IPS DF 4.7 (cell line): Measurements from ENCODE around the gene PAX8.
"Not testable (repeated sequence)": the region's sequence is repeated elsewhere in the genome, so short reads cannot be mapped to it uniquely, and the experiment has no call there.

Experiments
- DNase-seq: peaks from one replicate; pipeline ENCODE4 v3.0.0-alpha.2; 2013; ENCODE audit warnings: low spot score; ENCODE audit errors: extremely low read depth

Gene PAX8

DNA sequence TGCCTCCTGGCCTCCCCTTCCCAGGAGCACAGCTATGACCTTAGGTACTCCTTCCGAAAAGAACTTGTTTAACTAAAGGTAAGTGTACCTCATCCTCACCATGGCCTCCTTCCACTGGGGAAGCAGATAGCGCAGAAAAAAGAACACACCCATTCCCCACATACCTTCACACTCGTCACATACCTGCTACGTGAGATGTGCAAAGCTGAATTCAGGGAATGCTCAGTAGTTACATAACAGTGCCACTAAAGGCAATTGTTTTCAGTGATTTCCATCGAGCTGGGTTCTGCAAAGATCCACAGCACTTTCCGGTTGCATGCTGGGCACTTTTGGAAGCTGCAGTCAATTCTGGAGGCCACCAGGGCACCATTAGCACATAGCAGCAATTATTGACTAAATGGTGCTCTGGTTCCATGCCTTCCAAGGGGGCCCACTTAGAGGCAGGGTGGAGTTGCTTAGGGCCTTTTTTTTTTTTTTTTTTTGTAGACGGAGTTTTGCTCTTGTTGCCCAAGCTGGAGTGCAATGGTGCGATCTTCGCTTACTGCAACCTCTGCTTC lies 41.0 kb downstream of the PAX8 start:
- DNase-seq = no peak

DNA sequence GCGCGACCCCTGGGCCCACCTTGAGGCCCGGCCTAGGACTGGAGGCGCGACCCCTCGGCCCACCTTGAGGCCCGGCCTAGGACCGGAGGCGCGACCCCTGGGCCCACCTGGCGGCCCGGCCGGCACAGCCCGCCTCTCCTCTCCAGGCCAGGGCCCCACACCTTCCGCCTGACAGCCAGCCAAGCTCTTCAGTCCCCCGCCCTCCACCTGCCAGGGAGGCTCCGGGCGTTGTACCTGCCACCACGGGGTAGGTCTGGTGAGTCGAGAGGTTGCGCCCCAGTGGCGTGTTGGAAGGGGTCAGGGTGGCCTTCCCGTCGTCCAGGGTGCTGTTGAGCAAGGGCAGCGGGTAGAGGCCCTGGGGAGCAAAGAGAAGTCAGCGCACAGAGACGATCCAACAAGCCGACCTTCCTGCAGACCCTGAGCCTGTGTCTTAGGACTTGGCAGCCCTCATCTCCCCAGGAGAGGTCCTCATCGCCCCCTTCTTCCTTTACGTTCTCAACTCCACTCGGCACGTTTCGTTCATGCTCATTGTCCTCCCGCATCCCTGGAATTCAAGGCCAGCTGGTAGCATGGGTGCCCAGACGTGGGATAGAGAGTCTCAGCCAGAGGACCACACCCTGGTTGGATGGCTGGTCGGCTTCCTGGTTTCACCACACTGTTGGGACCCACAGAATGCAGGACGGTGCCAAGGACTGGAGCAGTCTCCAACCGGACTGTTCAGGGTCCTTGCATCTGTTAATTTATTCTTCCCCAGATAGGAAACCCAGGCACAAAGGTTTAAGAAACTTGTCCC lies 42.2 kb downstream of the PAX8 start:
- DNase-seq = no peak

DNA sequence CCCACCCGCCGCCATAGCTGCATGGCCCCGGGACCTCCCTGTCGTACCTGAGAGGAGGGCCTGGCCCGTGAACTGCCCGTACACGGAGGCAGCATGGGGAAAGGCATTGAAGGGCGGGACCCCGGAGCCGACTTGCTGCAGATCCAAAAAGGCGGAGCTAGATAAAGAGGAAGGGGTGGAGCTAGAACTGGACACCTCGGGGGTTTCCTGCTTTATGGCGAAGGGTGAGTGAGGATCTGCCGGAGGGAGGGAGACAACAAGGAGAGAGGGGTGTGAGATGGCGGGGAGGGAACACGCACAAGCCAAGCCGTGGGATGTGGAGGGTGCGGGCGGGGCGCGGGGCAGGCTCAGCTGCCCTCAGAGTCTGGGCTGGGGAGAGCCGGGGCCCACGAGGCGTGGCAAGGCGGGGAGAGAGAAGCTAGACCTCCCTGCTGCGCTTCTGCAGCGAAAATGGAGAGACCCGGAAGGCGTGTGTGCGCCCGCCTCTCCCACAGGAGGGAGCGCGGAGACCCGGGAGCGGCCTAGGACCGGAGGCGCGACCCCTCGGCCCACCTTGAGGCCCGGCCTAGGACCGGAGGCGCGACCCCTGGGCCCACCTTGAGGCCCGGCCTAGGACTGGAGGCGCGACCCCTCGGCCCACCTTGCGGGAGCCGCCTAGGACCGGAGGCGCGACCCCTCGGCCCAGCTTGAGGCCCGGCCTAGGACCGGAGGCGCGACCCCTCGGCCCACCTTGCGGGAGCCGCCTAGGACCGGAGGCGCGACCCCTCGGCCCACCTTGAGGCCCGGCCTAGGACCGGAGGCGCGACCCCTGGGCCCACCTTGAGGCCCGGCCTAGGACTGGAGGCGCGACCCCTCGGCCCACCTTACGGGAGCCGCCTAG lies 43.1 kb downstream of the PAX8 start:
- DNase-seq = not testable (repeated sequence)

DNA sequence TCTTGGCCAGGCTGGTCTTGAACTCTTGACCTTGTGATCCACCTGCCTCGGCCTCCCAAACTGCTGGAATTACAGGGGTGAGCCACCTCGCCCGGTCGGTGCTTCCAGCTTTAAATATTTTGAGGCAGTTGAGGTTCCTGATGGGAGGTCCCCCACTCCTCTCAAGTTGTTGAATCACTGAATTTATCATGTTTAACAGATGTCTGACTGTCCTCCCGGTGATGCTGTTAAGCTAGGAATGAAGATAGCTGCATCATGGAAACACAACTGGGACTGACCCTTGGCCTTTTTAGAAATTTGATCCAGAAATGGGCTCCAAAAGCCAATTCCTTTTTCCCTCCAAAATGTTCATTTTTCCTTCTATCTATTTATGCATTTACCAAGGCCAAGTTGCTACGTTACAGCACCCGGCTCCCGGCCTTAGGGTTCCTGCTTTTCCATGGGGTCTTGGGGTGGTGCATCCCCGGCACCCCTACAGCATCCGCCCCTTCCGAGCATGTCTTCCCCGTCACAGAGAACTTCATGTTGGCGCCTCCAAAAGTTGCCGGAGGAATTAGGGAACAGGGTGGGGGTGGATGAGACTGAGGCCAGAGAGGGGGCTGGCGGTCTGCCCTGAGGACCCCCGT lies 43.9 kb downstream of the PAX8 start:
- DNase-seq = no peak

DNA sequence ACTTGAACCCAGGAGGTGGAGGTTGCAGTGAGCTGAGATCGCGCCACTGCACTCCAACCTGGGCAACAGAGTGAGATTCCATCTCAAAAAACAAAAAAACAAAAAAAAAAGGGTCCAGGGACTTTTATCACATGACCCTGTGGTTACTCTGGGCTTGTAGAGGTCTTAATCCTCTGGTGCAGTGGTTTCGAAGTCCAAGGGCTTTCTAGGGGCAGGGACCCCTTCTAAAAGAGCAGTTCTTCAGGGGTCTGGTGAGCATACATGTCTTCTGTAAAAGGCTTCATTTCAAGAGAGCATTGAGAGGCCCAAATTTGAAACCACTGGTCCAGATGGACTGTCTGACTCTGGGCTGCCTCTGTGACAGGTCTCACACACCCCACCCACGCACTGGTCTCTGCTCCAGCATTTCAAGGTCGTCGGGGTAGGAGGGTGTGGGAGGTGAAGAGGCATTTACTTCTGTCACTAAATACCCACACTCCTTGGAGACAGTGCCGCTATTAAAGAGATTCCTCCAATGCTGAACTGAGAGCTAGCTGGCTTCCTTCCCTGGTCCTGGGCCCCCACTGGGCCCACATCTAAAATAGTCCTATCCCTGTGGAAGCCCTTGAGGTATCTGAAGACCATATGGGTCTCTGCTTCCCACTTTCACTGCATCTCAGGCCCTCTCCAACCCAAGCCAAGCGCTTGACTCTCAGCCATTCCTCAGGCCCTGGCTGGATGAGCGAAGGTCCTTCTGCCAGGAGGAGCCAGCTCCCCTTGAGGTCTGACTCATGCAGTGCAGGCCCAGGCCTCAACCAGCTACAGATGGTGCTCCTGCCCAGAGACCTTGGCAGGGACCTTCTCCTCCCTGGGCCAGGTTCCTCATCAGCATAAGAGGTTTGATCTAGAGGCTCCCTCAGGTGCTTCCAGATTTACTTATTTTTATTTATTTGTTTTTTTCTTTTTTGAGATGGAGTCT lies 44.8 kb downstream of the PAX8 start:
- no peak for DNase-seq

DNA sequence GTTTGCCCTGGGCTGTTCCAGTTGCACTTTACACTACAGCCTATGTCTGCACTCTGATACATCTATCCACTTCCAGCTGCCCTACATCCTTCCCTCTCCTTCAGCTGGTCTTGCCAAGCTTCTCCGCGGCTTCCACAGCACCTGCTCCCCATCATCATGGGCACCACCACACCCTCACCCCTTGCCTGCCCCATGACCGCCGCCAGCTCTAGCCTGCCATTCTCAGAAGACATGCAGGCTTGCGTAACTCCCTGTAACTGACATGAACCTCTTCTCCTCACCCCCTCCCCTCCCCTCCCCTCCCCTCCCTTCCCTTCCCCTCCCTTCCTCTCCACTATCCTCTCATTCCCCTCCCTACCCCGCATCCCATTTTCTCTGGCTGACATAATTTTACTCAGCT lies 46.0 kb downstream of the PAX8 start:
- no peak for DNase-seq

DNA sequence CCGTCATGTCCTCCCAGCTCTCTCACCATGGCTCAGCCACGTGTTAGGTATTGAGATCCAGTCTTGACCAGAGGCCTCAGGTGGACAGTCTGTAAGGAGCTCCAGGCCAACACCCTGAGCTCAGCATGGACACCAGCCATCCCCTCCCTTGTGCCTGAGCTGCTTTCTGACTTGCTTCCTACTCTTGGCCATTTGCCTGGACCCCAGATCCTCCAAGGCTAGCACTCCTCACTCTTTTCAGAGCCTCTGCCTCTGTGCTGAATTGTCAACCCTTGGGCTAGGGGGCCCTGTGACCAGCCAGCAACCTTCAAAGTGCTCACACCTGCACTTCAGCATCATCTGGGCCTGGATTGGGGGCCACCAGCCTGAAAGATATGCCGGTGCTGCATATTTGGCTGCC lies 46.6 kb downstream of the PAX8 start:
- no peak for DNase-seq

DNA sequence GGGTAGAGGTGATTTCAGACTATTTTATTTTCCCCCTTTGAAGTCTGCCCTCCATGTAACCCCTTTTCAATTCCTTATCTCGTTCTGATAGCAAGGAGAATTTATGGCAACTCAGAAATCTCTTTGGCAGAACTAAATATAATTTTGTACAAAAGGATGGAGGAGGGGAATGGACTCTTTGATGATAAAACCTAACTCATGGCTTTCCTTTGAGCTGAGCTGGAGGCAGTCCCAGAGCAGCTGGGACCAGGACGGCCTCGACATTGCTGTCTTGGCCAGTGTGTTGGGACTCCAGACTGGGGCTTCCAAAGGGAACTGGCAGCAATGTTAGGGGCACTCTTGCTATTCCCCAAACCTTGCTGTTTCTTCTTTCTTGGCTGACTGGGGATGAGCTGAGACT lies 47.7 kb downstream of the PAX8 start:
- no peak for DNase-seq

DNA sequence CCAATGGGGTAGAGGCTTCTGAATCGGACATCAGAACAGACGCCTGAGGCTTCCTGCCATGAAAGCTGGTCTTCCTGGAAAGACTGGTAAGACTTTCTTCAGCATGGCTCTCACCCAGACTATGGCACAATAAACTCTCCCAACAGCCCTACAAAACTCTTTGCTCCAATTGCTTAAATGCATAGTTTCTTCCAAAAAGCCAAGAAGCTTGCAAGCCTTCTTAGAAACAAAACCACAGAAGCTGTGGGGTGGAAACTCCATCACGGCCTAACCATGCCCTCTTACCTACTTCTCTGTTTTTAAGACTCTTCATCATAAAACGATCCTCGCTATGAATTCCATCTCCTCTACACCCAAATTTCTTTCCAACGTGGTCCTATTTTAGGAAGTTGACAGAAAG lies 48.2 kb downstream of the PAX8 start:
- DNase-seq = no peak

DNA sequence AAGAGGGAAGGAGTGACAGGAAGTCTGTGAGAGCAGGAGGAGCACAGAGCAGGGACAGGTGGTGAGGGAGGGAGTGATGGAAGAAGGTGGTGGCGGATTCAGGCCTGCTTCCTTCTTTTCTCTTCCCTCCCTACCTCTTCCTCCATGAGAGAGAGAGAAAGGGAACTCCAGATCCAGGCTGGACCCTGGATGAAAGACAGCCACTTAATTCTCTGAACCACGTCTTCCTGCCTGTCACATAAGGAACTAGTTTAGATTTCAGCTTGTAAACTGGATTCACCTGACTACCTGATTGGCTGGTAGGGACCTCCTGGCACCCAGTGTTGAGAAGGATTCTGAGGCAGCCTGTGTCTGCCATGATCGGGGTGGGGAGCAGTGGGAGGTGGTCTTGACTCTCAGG lies 48.9 kb downstream of the PAX8 start:
- no peak for DNase-seq

DNA sequence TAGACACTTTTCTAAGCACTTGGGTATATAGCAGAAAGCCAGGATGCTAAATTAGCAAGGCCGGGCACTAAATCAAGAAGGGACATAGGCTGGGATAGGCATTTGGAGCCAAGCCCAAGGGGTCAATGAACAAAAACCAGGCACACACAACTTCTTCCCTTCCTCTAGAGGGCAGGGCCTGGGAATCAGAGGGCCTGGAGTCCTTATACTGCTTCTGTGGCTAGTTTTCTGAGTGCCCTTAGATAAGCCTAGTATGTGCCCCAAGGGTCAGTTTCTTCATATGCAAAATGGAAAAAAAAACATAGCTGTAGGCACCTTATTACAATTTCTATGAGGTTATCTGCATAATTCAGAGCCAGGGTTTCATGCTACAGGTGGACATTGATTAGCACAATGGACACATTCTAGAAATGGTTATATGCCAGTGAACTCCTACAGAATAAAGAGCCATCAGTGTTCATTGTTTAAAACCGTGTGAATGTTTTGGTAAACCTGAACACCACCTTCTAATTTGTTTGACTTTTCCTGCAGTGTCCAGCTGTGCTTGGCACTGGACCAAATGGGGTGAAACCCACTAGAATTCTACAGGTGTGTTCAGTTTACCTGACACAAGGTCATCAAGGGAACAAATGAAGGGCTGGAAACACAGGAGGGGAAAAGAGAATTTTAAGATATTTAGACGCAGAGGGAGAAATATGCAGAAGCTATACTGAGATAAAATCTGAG lies 49.6 kb downstream of the PAX8 start:
- DNase-seq = no peak

DNA sequence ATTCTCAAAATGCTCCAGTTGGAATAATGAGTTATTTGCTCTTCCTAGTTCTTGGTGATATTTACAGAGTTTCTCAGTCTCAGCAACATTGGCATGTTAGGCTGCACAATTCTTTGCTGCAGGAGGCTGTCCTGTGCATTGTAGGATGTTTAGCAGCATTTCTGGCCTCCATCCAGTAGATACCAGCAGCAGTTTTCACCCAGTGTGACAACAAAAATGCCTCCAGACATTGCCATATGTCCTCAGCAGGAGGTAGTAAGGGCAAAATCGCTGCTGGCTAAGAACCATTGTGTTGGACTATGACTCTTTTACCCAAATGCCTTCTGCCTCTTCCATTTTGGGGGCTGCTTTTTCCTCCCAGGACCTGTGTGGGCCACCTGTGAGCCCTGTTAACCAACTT lies 50.4 kb downstream of the PAX8 start:
- no peak for DNase-seq

DNA sequence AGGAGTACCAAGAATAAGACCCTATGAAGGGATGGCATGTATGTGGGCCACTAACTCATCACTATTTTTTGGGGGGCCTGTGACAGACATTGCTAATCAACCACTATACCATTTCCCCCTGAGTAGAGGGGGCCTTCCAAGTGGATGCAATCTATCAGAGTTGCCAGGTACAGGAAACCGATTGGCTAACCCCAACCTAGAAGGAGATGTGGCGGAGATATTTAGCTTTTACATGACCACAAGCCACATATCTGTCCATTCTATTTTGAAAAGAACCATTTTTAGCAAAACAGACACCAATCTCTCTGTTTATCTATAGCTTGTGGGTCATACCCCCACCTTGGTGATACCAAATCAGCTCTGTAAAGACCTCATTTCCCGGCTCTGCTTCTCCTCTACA lies 51.0 kb downstream of the PAX8 start:
- no peak for DNase-seq

DNA sequence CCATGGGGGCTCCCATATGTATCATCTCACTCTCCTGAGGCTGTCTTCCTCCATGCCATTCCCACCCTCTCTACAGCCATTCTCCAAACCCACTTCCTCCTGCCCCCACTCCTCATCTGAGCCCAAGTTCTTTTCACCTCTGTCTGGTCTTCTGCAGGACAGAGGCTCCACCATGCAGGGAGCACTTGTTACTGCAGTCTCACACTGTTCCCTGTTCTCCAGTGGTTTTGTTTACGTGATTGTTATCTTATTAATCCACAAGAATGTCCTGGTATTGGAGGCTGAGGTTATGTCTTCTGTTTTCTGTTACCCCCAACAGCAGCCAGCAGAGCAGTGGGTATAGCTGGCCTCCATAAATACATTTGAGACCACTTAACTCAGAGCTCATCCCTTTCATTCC lies 51.4 kb downstream of the PAX8 start:
- no peak for DNase-seq

DNA sequence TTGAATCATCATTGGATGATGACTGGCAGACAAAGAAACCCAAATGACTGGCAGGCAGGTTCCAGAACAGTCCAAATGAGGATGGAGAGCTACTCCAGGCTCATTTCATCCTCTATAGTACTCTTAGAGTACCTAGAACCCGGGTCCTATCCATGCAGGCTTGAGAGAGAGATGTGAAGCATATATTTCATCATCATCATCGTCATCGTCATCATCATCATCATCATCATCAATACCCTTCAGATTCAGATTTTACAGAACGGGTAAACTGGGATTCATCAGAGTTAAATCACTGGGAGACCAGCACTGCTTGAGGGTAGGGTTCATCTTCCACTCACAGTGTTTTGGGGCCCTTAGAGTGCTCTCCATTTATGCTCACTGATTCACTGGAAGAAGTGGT lies 52.3 kb downstream of the PAX8 start:
- DNase-seq = no peak

DNA sequence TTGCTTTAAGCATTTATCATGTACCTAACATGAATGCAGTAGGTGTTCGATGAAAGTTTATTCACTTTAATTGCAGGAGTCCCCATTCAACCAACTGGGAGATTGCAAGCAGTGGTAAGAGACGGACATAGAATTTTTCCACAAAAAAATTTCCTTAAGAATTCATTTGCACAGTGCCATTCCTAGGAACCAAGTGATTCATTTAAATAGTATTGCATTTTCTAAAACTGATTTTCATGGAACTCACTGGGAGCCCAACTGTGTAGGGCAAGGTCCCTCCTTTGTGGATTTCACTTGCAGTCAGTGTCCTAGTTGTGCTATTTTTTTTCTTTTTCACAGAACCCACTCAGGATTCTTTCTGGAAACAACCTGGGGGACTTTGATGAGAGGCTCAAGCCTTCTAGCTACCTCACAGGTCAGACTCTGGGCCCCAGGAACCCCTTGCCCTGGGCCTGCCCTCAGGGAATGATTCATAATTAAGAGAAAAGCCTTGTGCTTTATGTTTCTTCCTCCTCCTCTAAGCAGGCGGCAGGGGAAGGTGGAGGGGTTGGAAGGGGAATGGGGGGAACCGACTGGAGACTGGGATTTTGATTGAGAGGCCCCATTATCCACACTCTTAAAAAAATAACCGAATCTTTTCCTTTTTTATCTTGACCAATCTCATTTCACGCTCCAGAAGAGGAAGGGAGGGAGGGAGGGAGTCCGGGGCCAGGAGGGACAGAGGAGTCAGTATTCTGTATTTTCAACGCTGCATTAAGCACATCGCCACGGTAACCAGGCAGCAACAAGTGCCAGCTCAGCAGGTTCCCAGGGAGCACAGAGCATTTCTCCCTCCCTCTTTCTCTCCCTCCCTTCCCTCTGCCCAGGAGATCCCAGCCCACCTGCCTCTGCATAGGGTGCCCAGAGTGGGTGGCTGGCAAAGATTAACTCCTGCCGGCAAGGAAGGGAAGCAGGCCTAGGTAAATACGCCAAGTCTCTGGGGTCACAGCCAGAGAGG lies 53.2 kb downstream of the PAX8 start:
- no peak for DNase-seq

DNA sequence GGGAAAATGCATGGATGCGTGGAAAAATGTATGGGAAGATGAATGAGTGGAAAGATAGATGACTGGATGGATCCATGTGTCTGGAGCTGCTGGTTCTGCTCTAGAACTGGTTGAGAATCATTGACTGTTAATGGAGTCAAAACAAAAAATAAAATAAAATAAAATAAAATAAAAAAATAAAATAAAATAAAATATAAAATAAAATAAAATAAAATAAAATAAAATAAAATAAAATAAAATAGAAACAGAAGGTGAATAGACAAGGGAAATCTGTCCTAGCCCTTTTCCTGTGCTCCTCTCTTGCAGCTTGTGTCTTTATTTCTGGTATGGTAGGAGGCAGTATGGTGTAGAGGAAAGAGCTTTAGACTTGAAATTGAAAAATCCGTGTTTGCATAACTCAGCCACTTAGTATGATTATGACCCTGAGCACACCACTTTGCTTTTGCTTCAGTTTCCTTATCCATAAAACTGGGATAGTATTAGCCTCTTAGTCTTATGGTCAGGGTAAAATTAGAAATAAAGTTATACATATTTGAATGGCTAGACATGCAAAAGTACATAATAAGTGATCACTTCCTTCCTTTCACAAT lies 54.0 kb downstream of the PAX8 start:
- no peak for DNase-seq

DNA sequence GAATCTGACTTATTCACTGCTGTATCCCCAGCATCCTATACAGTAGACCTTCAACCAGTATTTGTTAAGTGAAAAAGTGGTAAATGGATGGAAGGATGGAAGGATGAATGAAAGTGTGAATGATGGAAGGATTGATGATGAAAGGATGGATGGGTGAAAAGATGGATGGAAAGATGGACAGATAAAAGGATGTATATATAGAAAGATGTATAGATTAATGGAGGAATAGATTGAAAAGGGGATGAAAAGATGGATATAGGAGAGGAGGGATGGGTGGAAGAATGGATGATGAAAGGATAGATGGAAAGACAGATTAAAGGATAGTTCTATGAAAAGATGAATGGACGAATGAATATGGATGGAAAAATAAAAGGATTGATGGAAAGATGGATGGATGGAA lies 54.9 kb downstream of the PAX8 start:
- no peak for DNase-seq

DNA sequence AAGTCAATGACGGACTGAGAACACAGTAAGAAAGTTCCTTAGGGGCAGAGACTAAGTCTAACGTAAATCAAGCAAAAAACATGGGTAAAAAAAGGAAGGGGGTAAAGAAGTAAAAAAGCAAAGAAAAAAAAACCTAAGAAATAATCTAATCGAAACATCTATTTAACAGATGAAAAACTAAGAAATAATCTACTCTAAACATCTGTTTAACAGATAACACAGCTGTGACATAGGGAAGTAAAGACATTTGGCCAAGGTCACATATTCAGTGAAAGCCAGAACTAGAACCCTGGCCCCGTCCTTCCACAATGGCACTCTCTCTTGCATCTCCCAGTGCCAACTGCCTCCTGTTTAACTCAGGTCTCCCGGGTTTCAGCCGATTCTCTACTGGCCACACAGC lies 56.9 kb downstream of the PAX8 start:
- no peak for DNase-seq
